OCI-LY1 (cell line): Measurements from ENCODE around the gene MAP3K20.

Source experiments
- H2AFZ ChIP-seq: fragments of 200-600 bp; sonication (generic), shearing (Covaris generic); 2 replicates; pipeline ENCODE4 v1.6.0; 2014; ENCODE audit warnings: antibody characterized with exemption, mild to moderate bottlenecking, low read length
- H3F3A ChIP-seq: fragments of 200-600 bp; sonication (generic), shearing (Covaris generic); 2 replicates; pipeline ENCODE4 v1.6.0; 2014; ENCODE audit warnings: mild to moderate bottlenecking, antibody characterized with exemption, low read length, moderate library complexity; ENCODE audit not compliant: insufficient read depth
- H3K27ac ChIP-seq: fragments of 200-600 bp; sonication (generic); 2 replicates; pipeline ENCODE4 v1.5.1; 2014; ENCODE audit warnings: low read length, mixed run types, mild to moderate bottlenecking, low read depth; ENCODE audit not compliant: poor library complexity, severe bottlenecking
- H3K27me3 ChIP-seq: fragments of 200-600 bp; sonication (generic); 2 replicates; pipeline ENCODE4 v1.6.0; 2014; ENCODE audit warnings: antibody characterized with exemption, mild to moderate bottlenecking, low read length, moderate library complexity; ENCODE audit not compliant: insufficient read depth
- H3K36me3 ChIP-seq: fragments of 200-600 bp; sonication (generic); 2 replicates; pipeline ENCODE4 v1.6.1; 2014; ENCODE audit warnings: mild to moderate bottlenecking, antibody characterized with exemption, low read length, moderate library complexity, mixed read lengths; ENCODE audit not compliant: insufficient read depth
- H3K4me1 ChIP-seq: fragments of 200-600 bp; sonication (generic); 2 replicates; pipeline ENCODE4 v1.5.1; 2014; ENCODE audit warnings: mild to moderate bottlenecking, low read length, moderate library complexity; ENCODE audit not compliant: insufficient read depth, severe bottlenecking
- H3K4me2 ChIP-seq: fragments of 200-600 bp; sonication (generic), shearing (Covaris generic); 2 replicates; pipeline ENCODE4 v1.6.1; 2014; ENCODE audit warnings: low read length
- H3K4me3 ChIP-seq: fragments of 200-600 bp; sonication (generic); 2 replicates; pipeline ENCODE4 v1.5.1; 2014; ENCODE audit warnings: low read length, low read depth, mild to moderate bottlenecking, mixed read lengths; ENCODE audit not compliant: poor library complexity, severe bottlenecking
- H3K79me2 ChIP-seq: fragments of 200-600 bp; shearing (Covaris generic); 2 replicates; pipeline ENCODE4 v1.6.1; 2016; ENCODE audit warnings: mixed run types, low read length, mixed read lengths; ENCODE audit not compliant: insufficient read depth
- H3K9ac ChIP-seq: fragments of 200-600 bp; sonication (generic), shearing (Covaris generic); 2 replicates; pipeline ENCODE4 v1.6.1; 2014; ENCODE audit warnings: mild to moderate bottlenecking, low read length, mixed read lengths
- H3K9me2 ChIP-seq: fragments of 200-600 bp; sonication (generic), shearing (Covaris generic); 2 replicates; pipeline ENCODE4 v1.6.1; 2014; ENCODE audit warnings: low read depth, mild to moderate bottlenecking, low read length, mixed read lengths
- H3K9me3 ChIP-seq: fragments of 200-600 bp; shearing (Covaris generic); 2 replicates; pipeline ENCODE4 v1.6.1; 2014; ENCODE audit warnings: low read length, mixed read lengths
- H4K20me1 ChIP-seq: fragments of 200-600 bp; sonication (generic), shearing (Covaris generic); 2 replicates; pipeline ENCODE4 v1.6.0; 2016; ENCODE audit warnings: mild to moderate bottlenecking, low read length; ENCODE audit not compliant: insufficient read depth
- EZH2 ChIP-seq: fragments of 200-600 bp; sonication (generic), shearing (Covaris generic); IDR thresholded peaks from 2 replicates; pipeline ENCODE4 v1.8.0; 2017; ENCODE audit warnings: borderline replicate concordance, mixed run types, mild to moderate bottlenecking, antibody characterized with exemption, low read length, moderate library complexity, mixed read lengths
- TF ChIP-seq, protein P1 (sequence below): fragments of 200-600 bp; sonication (generic), shearing (Covaris generic); IDR thresholded peaks from 2 replicates; pipeline ENCODE4 v1.5.1; 2017; ENCODE audit warnings: mild to moderate bottlenecking, antibody characterized with exemption, low read length, moderate library complexity, mixed read lengths

MAP3K20 gene

DNA sequence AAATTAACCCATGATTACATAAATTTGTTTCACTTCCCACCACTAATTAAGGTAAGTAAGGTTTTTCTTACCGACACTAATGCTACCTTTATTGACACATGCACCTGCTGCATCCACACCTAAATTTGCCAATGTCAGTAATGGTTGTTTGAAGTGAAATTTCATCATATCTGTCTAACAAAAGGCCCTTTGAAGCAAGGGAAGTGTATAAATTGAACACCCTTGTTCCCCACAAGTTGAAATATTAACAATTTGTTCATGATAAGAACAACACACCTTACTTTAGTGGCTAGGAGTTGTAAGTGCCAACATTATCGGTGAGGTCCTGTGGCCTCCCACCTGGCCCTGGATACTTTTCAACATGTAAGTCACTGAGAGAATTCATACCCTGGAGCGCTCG is 162.7 kb downstream of the MAP3K20 start:
- H3K79me2 ChIP-seq: no peaks in the 10 kb centered on the region
- H3K4me1 ChIP-seq: no peaks in the 10 kb centered on the region
- TF ChIP-seq EZH2: no peak
- TF ChIP-seq, protein P1, sequence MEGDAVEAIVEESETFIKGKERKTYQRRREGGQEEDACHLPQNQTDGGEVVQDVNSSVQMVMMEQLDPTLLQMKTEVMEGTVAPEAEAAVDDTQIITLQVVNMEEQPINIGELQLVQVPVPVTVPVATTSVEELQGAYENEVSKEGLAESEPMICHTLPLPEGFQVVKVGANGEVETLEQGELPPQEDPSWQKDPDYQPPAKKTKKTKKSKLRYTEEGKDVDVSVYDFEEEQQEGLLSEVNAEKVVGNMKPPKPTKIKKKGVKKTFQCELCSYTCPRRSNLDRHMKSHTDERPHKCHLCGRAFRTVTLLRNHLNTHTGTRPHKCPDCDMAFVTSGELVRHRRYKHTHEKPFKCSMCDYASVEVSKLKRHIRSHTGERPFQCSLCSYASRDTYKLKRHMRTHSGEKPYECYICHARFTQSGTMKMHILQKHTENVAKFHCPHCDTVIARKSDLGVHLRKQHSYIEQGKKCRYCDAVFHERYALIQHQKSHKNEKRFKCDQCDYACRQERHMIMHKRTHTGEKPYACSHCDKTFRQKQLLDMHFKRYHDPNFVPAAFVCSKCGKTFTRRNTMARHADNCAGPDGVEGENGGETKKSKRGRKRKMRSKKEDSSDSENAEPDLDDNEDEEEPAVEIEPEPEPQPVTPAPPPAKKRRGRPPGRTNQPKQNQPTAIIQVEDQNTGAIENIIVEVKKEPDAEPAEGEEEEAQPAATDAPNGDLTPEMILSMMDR: no peak
- H3K27me3 ChIP-seq: no peaks in the 10 kb centered on the region
- H4K20me1 ChIP-seq: no peaks in the 10 kb centered on the region
- H3K9me3 ChIP-seq: no peaks in the 10 kb centered on the region
- H3F3A ChIP-seq: no peaks in the 10 kb centered on the region
- H3K4me3 ChIP-seq: no peak overlapping the region
- no peaks in the 10 kb centered on the region for H3K9me2 ChIP-seq
- H3K9ac ChIP-seq: no peak overlapping the region
- no peak overlapping the region for H3K4me2 ChIP-seq
- no peak overlapping the region for H3K27ac ChIP-seq
- H3K36me3 ChIP-seq: no peaks in the 10 kb centered on the region
- no peak overlapping the region for H2AFZ ChIP-seq

DNA sequence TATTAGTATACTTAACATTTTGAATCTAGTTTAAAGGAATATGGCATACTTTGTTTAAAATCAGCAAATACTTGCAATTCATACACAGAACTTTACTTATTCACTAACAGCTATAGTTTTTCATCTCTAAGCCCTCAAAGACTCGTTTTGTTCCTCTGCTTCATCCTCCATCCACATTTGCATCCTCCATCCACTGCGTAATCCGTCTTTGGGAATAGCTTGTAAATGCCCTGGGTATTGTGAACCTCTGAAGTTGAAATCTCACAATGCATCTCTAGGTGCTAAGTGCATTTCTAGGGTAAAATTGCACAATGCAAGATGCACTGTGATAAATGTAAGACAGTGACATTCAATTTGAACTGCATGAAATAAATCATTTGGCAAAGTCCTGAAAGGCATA is 163.2 kb downstream of the MAP3K20 start:
- H3K4me3 ChIP-seq: no peak overlapping the region

DNA sequence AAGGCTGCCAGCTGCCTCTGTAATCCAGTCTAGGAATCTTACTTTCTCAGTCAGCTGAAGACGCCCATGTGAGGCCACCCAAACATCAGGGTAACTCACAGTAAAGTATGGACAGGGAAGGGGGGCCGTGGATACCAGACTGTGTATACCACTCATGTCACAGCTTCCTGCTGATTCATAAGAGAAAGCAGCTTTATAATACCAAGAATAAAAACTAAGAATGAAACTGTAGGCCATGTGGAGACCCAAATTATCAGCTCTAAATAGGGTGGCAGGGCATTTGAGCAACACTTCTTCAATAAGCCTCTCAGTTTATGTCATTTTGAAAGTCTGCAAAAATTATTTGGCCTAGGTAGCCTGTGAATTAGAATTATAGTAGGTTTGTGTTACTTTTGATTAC is 164.0 kb downstream of the MAP3K20 start:
- Histone ChIP-seq H3K9me3 (no peaks in the 10 kb centered on the region), H3K27me3 (no peaks in the 10 kb centered on the region; the same call in 1 of the 2 replicates), H3K4me2 (no peak overlapping the region), H4K20me1 (no peaks in the 10 kb centered on the region), H3K9me2 (no peaks in the 10 kb centered on the region), H3K4me3 (no peak overlapping the region), H3K36me3 (no peaks in the 10 kb centered on the region), H3K4me1 (no peaks in the 10 kb centered on the region), H3F3A (no peaks in the 10 kb centered on the region), H2AFZ (no peak overlapping the region), H3K27ac (no peak overlapping the region), H3K9ac (no peak overlapping the region), H3K79me2 (no peaks in the 10 kb centered on the region)
- TF ChIP-seq, protein P1: no peak
- no peak for TF ChIP-seq EZH2

More for the DNA sequence above, 163.2 kb downstream of the MAP3K20 start:
- H3K27me3 ChIP-seq: no peaks in the 10 kb centered on the region; the same call in 1 of the 2 replicates
- H3K9ac ChIP-seq: no peak overlapping the region
- H3K36me3 ChIP-seq: no peaks in the 10 kb centered on the region
- H3F3A ChIP-seq: no peaks in the 10 kb centered on the region
- H4K20me1 ChIP-seq: no peaks in the 10 kb centered on the region
- H3K79me2 ChIP-seq: no peaks in the 10 kb centered on the region
- H3K4me1 ChIP-seq: no peaks in the 10 kb centered on the region
- H3K27ac ChIP-seq: no peak overlapping the region
- no peak overlapping the region for H3K4me2 ChIP-seq
- no peak overlapping the region for H2AFZ ChIP-seq
- TF ChIP-seq EZH2: no peak
- TF ChIP-seq, protein P1: no peak
- H3K9me2 ChIP-seq: no peaks in the 10 kb centered on the region
- no peaks in the 10 kb centered on the region for H3K9me3 ChIP-seq
